GM23338 (cell line): ENCODE measurements around the gene LDLRAD3. TPM values are rescaled to one million over a fixed set of nuclear protein-coding genes. Genes with fewer than 3 reads are reported as not detected.

Experiments
- ATAC-seq: fragments of 200-7000 bp; cut with Tn5 transposase; 3 replicates; pipeline ENCODE4 v1.9.1; 2020
- DNase-seq: peaks from one replicate; pipeline ENCODE4 v3.0.0-alpha.2; 2015; ENCODE audit warnings: low spot score
- H2AFZ ChIP-seq: fragments of 200-600 bp; sonication (generic); 2 replicates; pipeline ENCODE4 v1.8.0; 2016; ENCODE audit warnings: antibody characterized with exemption, mild to moderate bottlenecking, moderate library complexity
- H3F3A ChIP-seq: fragments of 200-600 bp; sonication (generic); replicated peaks from 2 replicates; pipeline ENCODE4 v1.8.0; 2017; ENCODE audit warnings: antibody characterized with exemption, mixed run types, low read depth
- H3K27ac ChIP-seq: fragments of 200-600 bp; sonication (generic); 2 replicates; pipeline ENCODE4 v1.6.1; 2016; ENCODE audit warnings: low read depth
- H3K27me3 ChIP-seq: fragments of 200-600 bp; sonication (generic); 2 replicates; pipeline ENCODE4 v1.8.0; 2016; ENCODE audit warnings: mild to moderate bottlenecking, mixed run types, moderate library complexity; ENCODE audit not compliant: insufficient read depth
- H3K36me3 ChIP-seq: fragments of 200-600 bp; sonication (generic); 2 replicates; pipeline ENCODE4 v1.8.0; 2016; ENCODE audit warnings: mild to moderate bottlenecking; ENCODE audit not compliant: insufficient read depth
- H3K4me1 ChIP-seq: fragments of 200-600 bp; sonication (generic); 2 replicates; pipeline ENCODE4 v1.8.0; 2016; ENCODE audit warnings: mild to moderate bottlenecking, moderate library complexity; ENCODE audit not compliant: insufficient read depth
- H3K4me2 ChIP-seq: fragments of 200-600 bp; sonication (generic); 2 replicates; pipeline ENCODE4 v1.7.1; 2017; ENCODE audit warnings: mixed run types
- H3K4me3 ChIP-seq: fragments of 200-600 bp; sonication (generic); 2 replicates; pipeline ENCODE4 v1.6.1; 2016; ENCODE audit warnings: mixed run types
- H3K79me2 ChIP-seq: fragments of 200-600 bp; sonication (generic); replicated peaks from 2 replicates; pipeline ENCODE4 v1.8.0; 2017; ENCODE audit warnings: mild to moderate bottlenecking; ENCODE audit not compliant: insufficient read depth
- H3K9me2 ChIP-seq: fragments of 200-600 bp; sonication (generic); 2 replicates; pipeline ENCODE4 v1.8.0; 2017; ENCODE audit not compliant: insufficient read depth
- H4K20me1 ChIP-seq: fragments of 200-600 bp; sonication (generic); replicated peaks from 2 replicates; pipeline ENCODE4 v1.8.0; 2017; ENCODE audit warnings: mild to moderate bottlenecking; ENCODE audit not compliant: insufficient read depth
- H3K27ac Mint-ChIP-seq: 2 replicates; pipeline ENCODE4 v1.8.0; 2020; ENCODE audit warnings: inconsistent platforms, mild to moderate bottlenecking, moderate library complexity, mixed read lengths
- H3K27me3 Mint-ChIP-seq: 3 replicates; pipeline ENCODE4 v1.8.0; 2022; ENCODE audit warnings: low read depth, mild to moderate bottlenecking, moderate library complexity, mixed read lengths, inconsistent platforms; ENCODE audit not compliant: insufficient read depth, poor library complexity
- H3K36me3 Mint-ChIP-seq: 3 replicates; pipeline ENCODE4 v1.8.0; 2021; ENCODE audit warnings: low read depth, mild to moderate bottlenecking, inconsistent platforms, moderate library complexity, mixed read lengths
- H3K4me1 Mint-ChIP-seq: 3 replicates; pipeline ENCODE4 v1.8.0; 2020; ENCODE audit warnings: mild to moderate bottlenecking, inconsistent platforms, mixed read lengths
- H3K4me3 Mint-ChIP-seq: 3 replicates; pipeline ENCODE4 v1.8.0; 2021; ENCODE audit warnings: moderate library complexity, mild to moderate bottlenecking, inconsistent platforms, mixed read lengths
- H3K9me3 Mint-ChIP-seq: 3 replicates; pipeline ENCODE4 v1.8.0; 2020; ENCODE audit warnings: moderate library complexity, mild to moderate bottlenecking, inconsistent platforms, mixed read lengths
- JUNB ChIP-seq: IDR thresholded peaks from one replicate; pipeline ENCODE4 v1.6.1; 2016; ENCODE audit warnings: antibody characterized with exemption; ENCODE audit not compliant: unreplicated experiment
- ZNF114 ChIP-seq: fragments of 250-450 bp; sonication (Bioruptor Pico); IDR thresholded peaks from 2 replicates; pipeline ENCODE4 v1.5.0; 2020; ENCODE audit warnings: mild to moderate bottlenecking, moderate library complexity
- ZNF331 ChIP-seq: fragments of 250-450 bp; sonication (Bioruptor Pico); IDR thresholded peaks from 2 replicates; pipeline ENCODE4 v1.5.0; 2020; ENCODE audit warnings: low read depth, mild to moderate bottlenecking, moderate library complexity
- polyA plus RNA-seq: library from polyadenylated mRNA; unstranded; fragments of >200 nt; fragmentation: Nextera tagmentation; extraction: Ambion mirVana; gene quantifications from 2 replicates; pipeline ENCODE4 v1.2.1, GENCODE V29; 2016
- total RNA-seq: library from RNA; depleted of rRNA; stranded (reverse); fragments of >200 nt; shearing (Covaris generic); gene quantifications from 2 replicates; pipeline ENCODE4 v1.2.3, GENCODE V29; 2014
- TF ChIP-seq, protein P1 (sequence below): fragments of 250-450 bp; sonication (Bioruptor Pico); IDR thresholded peaks from 2 replicates; pipeline ENCODE4 v1.5.0; 2020; ENCODE audit warnings: mild to moderate bottlenecking, moderate library complexity
- TF ChIP-seq, protein P2 (sequence below): IDR thresholded peaks from one replicate; pipeline ENCODE4 v1.6.1; 2018; ENCODE audit warnings: antibody characterized with exemption; ENCODE audit not compliant: unreplicated experiment

The LDLRAD3 gene
- total and polyA plus RNA-seq, 2 experiments from 2014 or later, result 8.5 to 19.4 TPM

DNA sequence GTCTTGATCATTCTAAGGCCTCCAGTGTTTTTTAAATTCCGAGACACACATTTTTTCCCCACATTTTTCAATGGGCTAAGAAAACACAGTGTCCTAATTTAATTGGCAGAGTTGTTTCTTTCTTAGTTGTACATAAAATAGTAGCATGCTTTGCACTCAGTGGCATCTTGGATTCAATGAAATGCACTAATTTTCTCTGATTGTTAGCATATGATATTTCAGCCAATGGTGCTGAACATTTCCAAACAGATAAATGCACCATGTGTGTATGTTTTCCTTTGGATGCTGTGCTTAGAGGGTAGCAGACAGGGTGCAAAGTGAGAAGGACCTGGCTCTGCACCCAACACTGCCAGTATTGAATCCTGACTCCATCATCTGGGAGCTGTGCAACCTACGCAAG lies 103.5 kb downstream of the LDLRAD3 start:
- Histone ChIP-seq H3F3A (no peaks in the 10 kb centered on the region), H2AFZ (no peak overlapping the region), H3K9me2 (0 out of 2 replicates have a peak, but pooled peaks cover 6% of the 10 kb centered on the region), H3K79me2 (peaks cover 21% of the 10 kb centered on the region), H3K27me3 (no peaks in the 10 kb centered on the region), H3K4me2 (no peak overlapping the region), H3K4me3 (no peak overlapping the region), H3K27ac (no peak overlapping the region), H3K4me1 (peaks cover 20% of the 10 kb centered on the region), H3K36me3 (no peaks in the 10 kb centered on the region), H4K20me1 (peaks cover under 1% of the 10 kb centered on the region; the same call in 1 of the 2 replicates)
- DNase-seq (no peak), ATAC-seq (no peak)
- H3K4me3 Mint-ChIP-seq, result no peak overlapping the region
- H3K9me3 Mint-ChIP-seq, result peaks cover 3% of the 10 kb centered on the region; the same call in 1 of the 3 replicates
- peaks cover 12% of the 10 kb centered on the region; the same call in 2 of the 3 replicates for H3K36me3 Mint-ChIP-seq
- no peaks in the 10 kb centered on the region for H3K27me3 Mint-ChIP-seq
- H3K27ac Mint-ChIP-seq, result no peak overlapping the region
- peaks cover 31% of the 10 kb centered on the region for H3K4me1 Mint-ChIP-seq
- TF ChIP-seq, protein P1, sequence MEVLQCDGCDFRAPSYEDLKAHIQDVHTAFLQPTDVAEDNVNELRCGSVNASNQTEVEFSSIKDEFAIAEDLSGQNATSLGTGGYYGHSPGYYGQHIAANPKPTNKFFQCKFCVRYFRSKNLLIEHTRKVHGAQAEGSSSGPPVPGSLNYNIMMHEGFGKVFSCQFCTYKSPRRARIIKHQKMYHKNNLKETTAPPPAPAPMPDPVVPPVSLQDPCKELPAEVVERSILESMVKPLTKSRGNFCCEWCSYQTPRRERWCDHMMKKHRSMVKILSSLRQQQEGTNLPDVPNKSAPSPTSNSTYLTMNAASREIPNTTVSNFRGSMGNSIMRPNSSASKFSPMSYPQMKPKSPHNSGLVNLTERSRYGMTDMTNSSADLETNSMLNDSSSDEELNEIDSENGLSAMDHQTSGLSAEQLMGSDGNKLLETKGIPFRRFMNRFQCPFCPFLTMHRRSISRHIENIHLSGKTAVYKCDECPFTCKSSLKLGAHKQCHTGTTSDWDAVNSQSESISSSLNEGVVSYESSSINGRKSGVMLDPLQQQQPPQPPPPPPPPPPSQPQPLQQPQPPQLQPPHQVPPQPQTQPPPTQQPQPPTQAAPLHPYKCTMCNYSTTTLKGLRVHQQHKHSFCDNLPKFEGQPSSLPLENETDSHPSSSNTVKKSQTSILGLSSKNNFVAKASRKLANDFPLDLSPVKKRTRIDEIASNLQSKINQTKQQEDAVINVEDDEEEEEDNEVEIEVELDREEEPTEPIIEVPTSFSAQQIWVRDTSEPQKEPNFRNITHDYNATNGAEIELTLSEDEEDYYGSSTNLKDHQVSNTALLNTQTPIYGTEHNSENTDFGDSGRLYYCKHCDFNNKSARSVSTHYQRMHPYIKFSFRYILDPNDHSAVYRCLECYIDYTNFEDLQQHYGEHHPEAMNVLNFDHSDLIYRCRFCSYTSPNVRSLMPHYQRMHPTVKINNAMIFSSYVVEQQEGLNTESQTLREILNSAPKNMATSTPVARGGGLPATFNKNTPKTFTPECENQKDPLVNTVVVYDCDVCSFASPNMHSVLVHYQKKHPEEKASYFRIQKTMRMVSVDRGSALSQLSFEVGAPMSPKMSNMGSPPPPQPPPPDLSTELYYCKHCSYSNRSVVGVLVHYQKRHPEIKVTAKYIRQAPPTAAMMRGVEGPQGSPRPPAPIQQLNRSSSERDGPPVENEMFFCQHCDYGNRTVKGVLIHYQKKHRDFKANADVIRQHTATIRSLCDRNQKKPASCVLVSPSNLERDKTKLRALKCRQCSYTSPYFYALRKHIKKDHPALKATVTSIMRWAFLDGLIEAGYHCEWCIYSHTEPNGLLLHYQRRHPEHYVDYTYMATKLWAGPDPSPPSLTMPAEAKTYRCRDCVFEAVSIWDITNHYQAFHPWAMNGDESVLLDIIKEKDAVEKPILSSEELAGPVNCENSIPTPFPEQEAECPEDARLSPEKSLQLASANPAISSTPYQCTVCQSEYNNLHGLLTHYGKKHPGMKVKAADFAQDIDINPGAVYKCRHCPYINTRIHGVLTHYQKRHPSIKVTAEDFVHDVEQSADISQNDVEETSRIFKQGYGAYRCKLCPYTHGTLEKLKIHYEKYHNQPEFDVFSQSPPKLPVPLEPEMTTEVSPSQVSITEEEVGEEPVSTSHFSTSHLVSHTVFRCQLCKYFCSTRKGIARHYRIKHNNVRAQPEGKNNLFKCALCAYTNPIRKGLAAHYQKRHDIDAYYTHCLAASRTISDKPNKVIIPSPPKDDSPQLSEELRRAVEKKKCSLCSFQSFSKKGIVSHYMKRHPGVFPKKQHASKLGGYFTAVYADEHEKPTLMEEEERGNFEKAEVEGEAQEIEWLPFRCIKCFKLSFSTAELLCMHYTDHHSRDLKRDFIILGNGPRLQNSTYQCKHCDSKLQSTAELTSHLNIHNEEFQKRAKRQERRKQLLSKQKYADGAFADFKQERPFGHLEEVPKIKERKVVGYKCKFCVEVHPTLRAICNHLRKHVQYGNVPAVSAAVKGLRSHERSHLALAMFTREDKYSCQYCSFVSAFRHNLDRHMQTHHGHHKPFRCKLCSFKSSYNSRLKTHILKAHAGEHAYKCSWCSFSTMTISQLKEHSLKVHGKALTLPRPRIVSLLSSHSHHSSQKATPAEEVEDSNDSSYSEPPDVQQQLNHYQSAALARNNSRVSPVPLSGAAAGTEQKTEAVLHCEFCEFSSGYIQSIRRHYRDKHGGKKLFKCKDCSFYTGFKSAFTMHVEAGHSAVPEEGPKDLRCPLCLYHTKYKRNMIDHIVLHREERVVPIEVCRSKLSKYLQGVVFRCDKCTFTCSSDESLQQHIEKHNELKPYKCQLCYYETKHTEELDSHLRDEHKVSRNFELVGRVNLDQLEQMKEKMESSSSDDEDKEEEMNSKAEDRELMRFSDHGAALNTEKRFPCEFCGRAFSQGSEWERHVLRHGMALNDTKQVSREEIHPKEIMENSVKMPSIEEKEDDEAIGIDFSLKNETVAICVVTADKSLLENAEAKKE, result no peak
- TF ChIP-seq JUNB, result no peak
- TF ChIP-seq ZNF114 (CRISPR knock-in tag), result no peak
- TF ChIP-seq, protein P2, sequence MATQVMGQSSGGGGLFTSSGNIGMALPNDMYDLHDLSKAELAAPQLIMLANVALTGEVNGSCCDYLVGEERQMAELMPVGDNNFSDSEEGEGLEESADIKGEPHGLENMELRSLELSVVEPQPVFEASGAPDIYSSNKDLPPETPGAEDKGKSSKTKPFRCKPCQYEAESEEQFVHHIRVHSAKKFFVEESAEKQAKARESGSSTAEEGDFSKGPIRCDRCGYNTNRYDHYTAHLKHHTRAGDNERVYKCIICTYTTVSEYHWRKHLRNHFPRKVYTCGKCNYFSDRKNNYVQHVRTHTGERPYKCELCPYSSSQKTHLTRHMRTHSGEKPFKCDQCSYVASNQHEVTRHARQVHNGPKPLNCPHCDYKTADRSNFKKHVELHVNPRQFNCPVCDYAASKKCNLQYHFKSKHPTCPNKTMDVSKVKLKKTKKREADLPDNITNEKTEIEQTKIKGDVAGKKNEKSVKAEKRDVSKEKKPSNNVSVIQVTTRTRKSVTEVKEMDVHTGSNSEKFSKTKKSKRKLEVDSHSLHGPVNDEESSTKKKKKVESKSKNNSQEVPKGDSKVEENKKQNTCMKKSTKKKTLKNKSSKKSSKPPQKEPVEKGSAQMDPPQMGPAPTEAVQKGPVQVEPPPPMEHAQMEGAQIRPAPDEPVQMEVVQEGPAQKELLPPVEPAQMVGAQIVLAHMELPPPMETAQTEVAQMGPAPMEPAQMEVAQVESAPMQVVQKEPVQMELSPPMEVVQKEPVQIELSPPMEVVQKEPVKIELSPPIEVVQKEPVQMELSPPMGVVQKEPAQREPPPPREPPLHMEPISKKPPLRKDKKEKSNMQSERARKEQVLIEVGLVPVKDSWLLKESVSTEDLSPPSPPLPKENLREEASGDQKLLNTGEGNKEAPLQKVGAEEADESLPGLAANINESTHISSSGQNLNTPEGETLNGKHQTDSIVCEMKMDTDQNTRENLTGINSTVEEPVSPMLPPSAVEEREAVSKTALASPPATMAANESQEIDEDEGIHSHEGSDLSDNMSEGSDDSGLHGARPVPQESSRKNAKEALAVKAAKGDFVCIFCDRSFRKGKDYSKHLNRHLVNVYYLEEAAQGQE, result no peak
- no peak for TF ChIP-seq ZNF331 (CRISPR knock-in tag)
